Cardiac muscle cell (in vitro differentiated cells and primary cell): ENCODE results near the gene SDK2. TPM values are rescaled to one million over a fixed set of nuclear protein-coding genes. Genes with fewer than 3 reads are reported as not detected.
"Not testable (repeated sequence)": the region's sequence is repeated elsewhere in the genome, so short reads cannot be mapped to it uniquely, and the experiment has no call there.

ENCODE experiments used
- DNase-seq, 2 donors: peaks; one replicate each; pipeline versions ENCODE4 v3.0.0 to v3.0.0-alpha.2; 2010 to 2017; ENCODE audit warnings: low read depth in 1 of 2, low spot score in 1 of 2
- H3K27ac ChIP-seq: fragments of 200-600 bp; sonication (generic); 2 replicates; pipeline ENCODE4 v1.5.1; 2016
- H3K27me3 ChIP-seq: fragments of 200-600 bp; sonication (generic); 2 replicates; pipeline ENCODE4 v1.6.0; 2016; ENCODE audit warnings: control low read depth
- H3K36me3 ChIP-seq: fragments of 200-600 bp; sonication (generic); 2 replicates; pipeline ENCODE4 v1.5.1; 2016; ENCODE audit warnings: control low read depth
- H3K4me1 ChIP-seq: fragments of 200-600 bp; sonication (generic); 2 replicates; pipeline ENCODE4 v1.8.1; 2017; ENCODE audit warnings: low read depth, mild to moderate bottlenecking, mixed run types
- H3K4me3 ChIP-seq: fragments of 200-600 bp; sonication (generic); 2 replicates; pipeline ENCODE4 v1.5.1; 2016; ENCODE audit warnings: mild to moderate bottlenecking
- H3K9me3 ChIP-seq: fragments of 200-600 bp; sonication (generic); 2 replicates; pipeline ENCODE4 v1.5.1; 2017; ENCODE audit warnings: low read depth, mild to moderate bottlenecking, control low read depth
- CTCF ChIP-seq: IDR thresholded peaks from 2 replicates; pipeline ENCODE4 v1.5.1; 2012; ENCODE audit warnings: low read depth, mild to moderate bottlenecking, low read length
- polyA plus RNA-seq: library from polyadenylated mRNA; unstranded; fragments of >200 nt; fragmentation: Nextera tagmentation; extraction: Ambion mirVana; gene quantifications from 2 replicates; pipeline ENCODE4 v1.2.1, GENCODE V29; 2016
- total RNA-seq: library from RNA; depleted of rRNA; stranded (reverse); fragments of >200 nt; gene quantifications from 2 replicates; pipeline ENCODE4 v1.2.3, GENCODE V29; 2016

The SDK2 gene
- total and polyA plus RNA-seq, 2 experiments from 2014 or later, result 11.8 to 46.8 TPM

- DNase-seq, result no peak
- H3K27ac ChIP-seq, result no peak overlapping the region
- H3K4me1 ChIP-seq, result peaks cover 16% of the 10 kb centered on the region
- H3K27me3 ChIP-seq, result no peaks in the 10 kb centered on the region
- no peak overlapping the region for H3K4me3 ChIP-seq
- TF ChIP-seq CTCF, result no peak
- no peaks in the 10 kb centered on the region for H3K9me3 ChIP-seq
- H3K36me3 ChIP-seq, result no peaks in the 10 kb centered on the region
These were observed 325.8 kb downstream of the SDK2 start for GRCh38 chr17:73318427-73318813.

- H3K27me3 ChIP-seq, result no peaks in the 10 kb centered on the region
- no peak for TF ChIP-seq CTCF
- peaks cover 16% of the 10 kb centered on the region for H3K4me1 ChIP-seq
- H3K27ac ChIP-seq, result no peak overlapping the region
- no peak overlapping the region for H3K4me3 ChIP-seq
- no peak for DNase-seq
- no peaks in the 10 kb centered on the region for H3K36me3 ChIP-seq
- no peaks in the 10 kb centered on the region for H3K9me3 ChIP-seq
These were observed 326.5 kb downstream of the SDK2 start for GRCh38 chr17:73317513-73318426.

- peak in 1 of 2 donors; percentile 50 for DNase-seq
- no peaks in the 10 kb centered on the region for H3K9me3 ChIP-seq
- H3K4me3 ChIP-seq, result no peak overlapping the region
- H3K4me1 ChIP-seq, result peaks cover 16% of the 10 kb centered on the region
- H3K36me3 ChIP-seq, result no peaks in the 10 kb centered on the region
- no peaks in the 10 kb centered on the region for H3K27me3 ChIP-seq
- no peak overlapping the region for H3K27ac ChIP-seq
- no peak for TF ChIP-seq CTCF
These were observed 327.2 kb downstream of the SDK2 start for GRCh38 chr17:73316919-73317505.

- H3K27me3 ChIP-seq, result no peaks in the 10 kb centered on the region
- no peak overlapping the region for H3K4me3 ChIP-seq
- no peak for TF ChIP-seq CTCF
- no peaks in the 10 kb centered on the region for H3K36me3 ChIP-seq
- no peak for DNase-seq
- no peaks in the 10 kb centered on the region for H3K9me3 ChIP-seq
- peaks cover 7% of the 10 kb centered on the region for H3K4me1 ChIP-seq
- H3K27ac ChIP-seq, result no peak overlapping the region
These were observed 328.8 kb downstream of the SDK2 start for GRCh38 chr17:73315471-73315870.

- H3K27ac ChIP-seq, result no peak overlapping the region
- H3K4me3 ChIP-seq, result no peak overlapping the region
- no peaks in the 10 kb centered on the region for H3K9me3 ChIP-seq
- no peaks in the 10 kb centered on the region for H3K36me3 ChIP-seq
- H3K4me1 ChIP-seq, result peaks cover 18% of the 10 kb centered on the region
- no peak for TF ChIP-seq CTCF
- DNase-seq, result peak in 1 of 2 donors; percentile 45
- no peaks in the 10 kb centered on the region for H3K27me3 ChIP-seq
These were observed 330.6 kb downstream of the SDK2 start for GRCh38 chr17:73313526-73314127.

GRCh38 chr17:73312887-73313286, 331.4 kb downstream of the SDK2 start:
- DNase-seq, H3K4me3 ChIP-seq, H3K27ac ChIP-seq, H3K9me3 ChIP-seq, H3K36me3 ChIP-seq, H3K27me3 ChIP-seq: not testable (repeated sequence)
- peaks cover 25% of the 10 kb centered on the region for H3K4me1 ChIP-seq
